C4-2B (cell line): ENCODE results near the gene STK32C.

ENCODE experiments used
- CTCF ChIP-seq: fragments of 450-650 bp; conservative IDR thresholded peaks from 2 replicates; pipeline ENCODE4 v1.5.1; 2017; ENCODE audit warnings: mild to moderate bottlenecking
- ZFX ChIP-seq: fragments of 450-650 bp; IDR thresholded peaks from 2 replicates; pipeline ENCODE4 v1.6.1; 2017

GRCh38 chr10:132280646-132281074 is 27.1 kb downstream of the STK32C start:
- TF ChIP-seq CTCF: no peak
- no peak for TF ChIP-seq ZFX
